Measurements from ENCODE around the gene ASTN1.

The ASTN1 gene

GRCh38 chr1:176996456-176997090 is 167.9 kb downstream of the ASTN1 start:
- DNase-seq (ENCODE audit: low read depth in 1 of 2, low spot score in 1 of 2) = no peak
- H3K27me3 ChIP-seq (ENCODE audit: insufficient read depth, poor library complexity, severe bottlenecking) = no peaks in the 10 kb centered on the region
- H3K27ac ChIP-seq (replicated peaks) = no peak overlapping the region
- no peak for TF ChIP-seq SPI1 (IDR thresholded peaks at IDR 0.05; ENCODE audit: borderline replicate concordance, low read depth)
- no peak for TF ChIP-seq REST (IDR thresholded peaks at IDR 0.05; ENCODE audit: insufficient replicate concordance, low read depth)
- no peak for TF ChIP-seq POLR2AphosphoS5 (IDR thresholded peaks at IDR 0.05; ENCODE audit: low read depth)
- TF ChIP-seq CTCF (IDR thresholded peaks at IDR 0.05; ENCODE audit: insufficient read depth, low read length) = no peak
- no peak for TF ChIP-seq GABPA (IDR thresholded peaks at IDR 0.05; ENCODE audit: low read depth)
- H3K4me3 ChIP-seq (replicated peaks; ENCODE audit: insufficient read depth, low read length) = no peak overlapping the region

- no peak for DNase-seq (ENCODE audit: low read depth in 1 of 2, low spot score in 1 of 2)
- H3K27me3 ChIP-seq (ENCODE audit: insufficient read depth, poor library complexity, severe bottlenecking) = no peaks in the 10 kb centered on the region
- TF ChIP-seq GABPA (IDR thresholded peaks at IDR 0.05; ENCODE audit: low read depth) = no peak
- TF ChIP-seq CTCF (IDR thresholded peaks at IDR 0.05; ENCODE audit: insufficient read depth, low read length) = no peak
- TF ChIP-seq REST (IDR thresholded peaks at IDR 0.05; ENCODE audit: insufficient replicate concordance, low read depth) = no peak
- no peak overlapping the region for H3K4me3 ChIP-seq (replicated peaks; ENCODE audit: insufficient read depth, low read length)
- no peak overlapping the region for H3K27ac ChIP-seq (replicated peaks)
Measured at GRCh38 chr1:176994931-176995596, 169.4 kb downstream of the ASTN1 start.

GRCh38 chr1:176993587-176993986 is 170.9 kb downstream of the ASTN1 start:
- H3K27me3 ChIP-seq (ENCODE audit: insufficient read depth, poor library complexity, severe bottlenecking) = peaks cover 2% of the 10 kb centered on the region
- TF ChIP-seq POLR2AphosphoS5 (IDR thresholded peaks at IDR 0.05; ENCODE audit: low read depth) (no peak), REST (IDR thresholded peaks at IDR 0.05; ENCODE audit: insufficient replicate concordance, low read depth) (no peak), CTCF (IDR thresholded peaks at IDR 0.05; ENCODE audit: insufficient read depth, low read length) (no peak), SPI1 (IDR thresholded peaks at IDR 0.05; ENCODE audit: borderline replicate concordance, low read depth) (no peak), GABPA (IDR thresholded peaks at IDR 0.05; ENCODE audit: low read depth) (no peak)
- H3K27ac ChIP-seq (replicated peaks) = no peak overlapping the region
- no peak for DNase-seq (ENCODE audit: low read depth in 1 of 2, low spot score in 1 of 2)
- no peak overlapping the region for H3K4me3 ChIP-seq (replicated peaks; ENCODE audit: insufficient read depth, low read length)

Measured in HL-60 (cell line).